GM12874 (cell line): ENCODE measurements around the gene FZR1.

Experiments used
- TF ChIP-seq, protein P1 (sequence below): IDR thresholded peaks from 2 replicates; pipeline ENCODE4 v1.5.1; 2011; ENCODE audit warnings: low read depth, mild to moderate bottlenecking, control low read depth, low read length, moderate library complexity; ENCODE audit not compliant: insufficient read depth

Gene FZR1

GRCh38 chr19:3522421-3523360, 16.6 kb downstream of the FZR1 start:
- TF ChIP-seq, protein P1, sequence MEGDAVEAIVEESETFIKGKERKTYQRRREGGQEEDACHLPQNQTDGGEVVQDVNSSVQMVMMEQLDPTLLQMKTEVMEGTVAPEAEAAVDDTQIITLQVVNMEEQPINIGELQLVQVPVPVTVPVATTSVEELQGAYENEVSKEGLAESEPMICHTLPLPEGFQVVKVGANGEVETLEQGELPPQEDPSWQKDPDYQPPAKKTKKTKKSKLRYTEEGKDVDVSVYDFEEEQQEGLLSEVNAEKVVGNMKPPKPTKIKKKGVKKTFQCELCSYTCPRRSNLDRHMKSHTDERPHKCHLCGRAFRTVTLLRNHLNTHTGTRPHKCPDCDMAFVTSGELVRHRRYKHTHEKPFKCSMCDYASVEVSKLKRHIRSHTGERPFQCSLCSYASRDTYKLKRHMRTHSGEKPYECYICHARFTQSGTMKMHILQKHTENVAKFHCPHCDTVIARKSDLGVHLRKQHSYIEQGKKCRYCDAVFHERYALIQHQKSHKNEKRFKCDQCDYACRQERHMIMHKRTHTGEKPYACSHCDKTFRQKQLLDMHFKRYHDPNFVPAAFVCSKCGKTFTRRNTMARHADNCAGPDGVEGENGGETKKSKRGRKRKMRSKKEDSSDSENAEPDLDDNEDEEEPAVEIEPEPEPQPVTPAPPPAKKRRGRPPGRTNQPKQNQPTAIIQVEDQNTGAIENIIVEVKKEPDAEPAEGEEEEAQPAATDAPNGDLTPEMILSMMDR, result no peak

DNA sequence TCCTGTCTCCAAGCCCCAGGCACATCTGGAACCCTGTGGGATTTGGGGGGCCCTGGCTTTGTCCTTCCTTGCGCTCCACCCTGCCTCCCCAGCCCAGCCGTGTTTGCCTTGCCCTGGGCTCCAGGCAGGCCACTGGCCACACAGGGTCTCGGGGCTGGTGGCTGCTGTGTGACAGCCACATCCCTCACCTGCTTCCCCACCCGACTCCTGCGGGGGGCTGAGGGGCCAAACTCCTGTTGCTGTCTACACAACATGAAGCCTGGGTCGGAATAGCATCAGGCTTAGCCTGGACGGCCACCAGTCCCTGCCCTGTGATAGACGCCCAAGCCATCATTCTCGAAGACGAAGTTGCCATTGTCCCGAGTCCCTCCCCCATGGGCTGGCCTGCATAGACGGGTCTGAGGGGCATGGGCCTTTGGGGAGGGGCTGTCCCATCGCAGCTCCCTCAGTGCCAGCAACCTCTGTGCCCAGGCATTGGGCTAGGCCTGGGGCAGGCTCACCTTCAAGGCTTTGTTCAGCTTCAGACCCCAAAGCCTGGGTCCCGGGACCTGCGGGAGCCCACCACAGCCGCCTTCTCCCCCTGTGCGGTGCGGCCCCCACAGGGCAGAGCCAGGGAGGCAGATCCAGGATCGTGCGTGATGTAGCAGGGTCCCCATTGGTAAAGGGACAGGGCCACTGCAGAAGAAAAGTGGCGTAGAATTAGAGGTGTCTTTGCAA, 17.4 kb downstream of the FZR1 start:
- TF ChIP-seq, protein P1, result no peak

GRCh38 chr19:3524078-3524842, 18.1 kb downstream of the FZR1 start:
- TF ChIP-seq, protein P1, result no peak

DNA sequence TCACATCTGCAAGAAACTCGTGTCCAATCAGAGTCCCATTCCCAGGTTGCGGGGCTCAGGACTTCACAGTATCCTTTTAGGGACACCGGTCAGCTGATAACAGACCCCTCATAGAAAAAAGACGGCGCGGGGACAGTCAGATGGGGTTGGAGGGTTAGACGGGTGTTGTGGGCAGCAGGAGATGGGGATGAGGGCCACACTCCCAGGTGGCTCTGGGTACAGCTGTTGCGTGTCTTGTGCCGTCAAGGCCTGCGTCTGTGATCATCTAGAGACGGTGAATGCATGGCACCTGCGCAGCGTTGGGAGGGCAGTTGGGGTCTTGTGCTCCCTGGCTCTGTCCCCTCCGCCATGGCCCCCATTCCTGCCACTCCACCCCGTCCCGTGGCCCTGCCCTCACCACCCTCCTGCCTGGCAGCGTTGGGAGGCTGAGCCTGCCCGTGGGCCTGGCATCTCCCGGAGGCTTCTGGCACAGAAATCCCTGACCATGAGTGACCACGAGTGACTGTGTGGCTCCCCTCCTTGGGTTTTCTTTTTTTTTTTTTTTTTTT, 18.9 kb downstream of the FZR1 start:
- TF ChIP-seq, protein P1, result no peak

DNA sequence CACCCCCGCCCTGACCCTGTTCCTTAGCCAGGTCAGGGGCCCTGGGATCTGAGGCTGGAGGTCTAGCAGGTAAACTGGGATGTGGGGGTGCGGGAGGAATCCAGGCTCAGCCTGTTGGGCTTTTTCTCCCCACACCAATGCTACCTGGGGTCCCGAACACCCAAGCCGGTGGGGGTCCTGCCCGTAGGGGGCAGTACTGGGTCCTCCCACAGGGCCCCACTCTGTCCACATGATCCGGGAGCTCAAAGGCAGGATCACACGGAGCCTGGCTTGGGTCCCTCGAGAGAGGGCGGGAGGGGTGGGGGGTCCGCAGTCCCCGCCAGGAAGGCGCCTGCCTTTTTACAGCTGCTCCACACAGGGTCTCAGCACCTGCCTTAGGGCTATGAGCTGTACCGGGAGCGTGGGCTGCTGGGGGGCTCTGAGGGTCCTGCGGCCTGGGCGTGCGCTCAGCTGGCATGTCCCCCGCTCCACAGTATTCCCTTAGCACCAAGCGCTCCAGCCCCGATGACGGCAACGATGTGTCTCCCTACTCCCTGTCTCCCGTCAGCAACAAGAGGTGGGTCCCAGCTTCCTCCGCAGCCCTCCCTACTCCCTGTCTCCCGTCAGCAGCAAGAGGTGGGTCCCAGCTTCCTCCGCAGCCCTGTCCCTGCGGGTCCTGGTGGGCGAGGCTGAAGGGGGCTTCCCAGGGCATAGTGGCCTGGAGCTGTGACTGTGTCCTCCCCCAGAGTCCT, 20.6 kb downstream of the FZR1 start:
- TF ChIP-seq, protein P1, result peak; percentile 14; the same call in 1 of the 2 replicates

GRCh38 chr19:3527238-3527910, 21.3 kb downstream of the FZR1 start:
- TF ChIP-seq, protein P1, result no peak
